Activated gamma-delta T cell (primary cell): Measurements from ENCODE around the gene TRIB2.

Experiments
- DNase-seq: peaks from one replicate; lab custom pipeline; 2025; lab: John Stamatoyannopoulos, UW

Gene TRIB2

GRCh38 chr2:12778369-12778768 is 61.6 kb downstream of the TRIB2 start:
- no peak for DNase-seq

GRCh38 chr2:12778811-12779579 is 62.3 kb downstream of the TRIB2 start:
- DNase-seq = no peak

- no peak for DNase-seq
Measured at GRCh38 chr2:12781329-12781728, 64.6 kb downstream of the TRIB2 start.

GRCh38 chr2:12787891-12788801 is 71.4 kb downstream of the TRIB2 start:
- DNase-seq = no peak

GRCh38 chr2:12791906-12792305 is 75.2 kb downstream of the TRIB2 start:
- no peak for DNase-seq
